Activated CD4-positive, alpha-beta T cell treated with anti-CD3 and anti-CD28 coated beads for 36 hours (primary cell): ENCODE measurements around the gene TXNRD1. TPM values are rescaled to one million over a fixed set of nuclear protein-coding genes. Genes with fewer than 3 reads are reported as not detected.
"Not testable (repeated sequence)": the region's sequence is repeated elsewhere in the genome, so short reads cannot be mapped to it uniquely, and the experiment has no call there.

Source experiments
- ATAC-seq: fragments of 200-7000 bp; cut with Tn5 transposase; one replicate; pipeline ENCODE4 v1.10.0; 2021; ENCODE audit warnings: mild to moderate bottlenecking, moderate library complexity
- CTCF ChIA-PET: fragments of 350-600 bp; sonication (Branson Sonifier 250); formaldehyde crosslinking; loops from one replicate; lab custom pipeline; 2021; ENCODE audit warnings: antibody characterized with exemption; lab: Charles Lee
- POLR2A ChIA-PET: fragments of 350-600 bp; sonication (Branson Sonifier 250); formaldehyde crosslinking; loops from one replicate; lab custom pipeline; 2021; ENCODE audit warnings: antibody characterized with exemption, inconsistent platforms; lab: Charles Lee
- DNase-seq: peaks from one replicate; pipeline ENCODE4 v3.0.0-alpha.2; 2020
- H3K27ac Mint-ChIP-seq: one replicate; pipeline ENCODE4 v1.8.0; 2021; ENCODE audit warnings: mixed read lengths
- H3K27me3 Mint-ChIP-seq: one replicate; pipeline ENCODE4 v1.8.0; 2021; ENCODE audit warnings: mixed read lengths
- H3K36me3 Mint-ChIP-seq: one replicate; pipeline ENCODE4 v1.8.0; 2021; ENCODE audit warnings: low read depth, mixed read lengths
- H3K4me1 Mint-ChIP-seq: one replicate; pipeline ENCODE4 v1.8.0; 2021; ENCODE audit warnings: mixed read lengths
- H3K4me3 Mint-ChIP-seq: one replicate; pipeline ENCODE4 v1.8.0; 2021; ENCODE audit warnings: mild to moderate bottlenecking, moderate library complexity, mixed read lengths
- H3K9me3 Mint-ChIP-seq: one replicate; pipeline ENCODE4 v1.8.0; 2021; ENCODE audit warnings: low read depth, mixed read lengths
- intact Hi-C, 2 experiments: fragments of 100-400 bp; cut with DNase I in 1 of 2; cut with micrococcal nuclease in 1 of 2; formaldehyde crosslinking; loops; one replicate each; pipeline versions ENCODE4 v1.14.2 to v1.15.1; 2022 to 2024; cut with DNase I, micrococcal nuclease
- total RNA-seq, 2 experiments: library from RNA; stranded (reverse); gene quantifications; one replicate each; pipeline ENCODE4 v1.2.3, GENCODE V29; 2021

The TXNRD1 gene
- total RNA-seq, 2 experiments from 2014 or later: 66.7 to 88.0 TPM

DNA sequence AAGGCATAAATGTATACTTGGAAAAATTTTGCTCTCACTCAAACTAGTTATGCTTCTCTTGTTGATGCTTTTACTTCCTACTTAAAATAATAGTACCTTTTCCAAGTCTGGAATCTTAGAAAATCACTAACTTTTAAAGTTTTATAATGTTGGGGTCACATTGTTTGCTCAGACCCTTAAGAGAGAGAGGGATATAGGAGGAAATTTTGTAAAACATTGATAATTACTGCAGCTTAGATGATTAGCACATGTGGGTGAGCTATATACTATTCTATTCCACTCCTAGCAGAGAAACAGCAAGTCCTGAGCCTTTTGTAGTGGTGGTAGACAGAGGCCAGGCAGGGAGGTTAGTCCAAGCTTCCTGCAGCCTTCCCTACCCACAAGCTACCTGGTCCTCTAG is 101.4 kb downstream of the TXNRD1 start:
- no peak overlapping the region for H3K4me3 Mint-ChIP-seq
- no peaks in the 10 kb centered on the region for H3K27me3 Mint-ChIP-seq
- POLR2A ChIA-PET: no interaction called here
- H3K9me3 Mint-ChIP-seq: no peaks in the 10 kb centered on the region
- ATAC-seq (no peak), DNase-seq (no peak)
- intact Hi-C loops: no loop called here
- H3K4me1 Mint-ChIP-seq: no peaks in the 10 kb centered on the region
- H3K36me3 Mint-ChIP-seq: peaks cover 62% of the 10 kb centered on the region
- CTCF ChIA-PET: interaction anchor here (0.7 kb wide), 2 partner anchors 25 to 217 kb away, joined by 3 read pairs; no protein-coding TSS in a partner anchor
- H3K27ac Mint-ChIP-seq: no peak overlapping the region

DNA sequence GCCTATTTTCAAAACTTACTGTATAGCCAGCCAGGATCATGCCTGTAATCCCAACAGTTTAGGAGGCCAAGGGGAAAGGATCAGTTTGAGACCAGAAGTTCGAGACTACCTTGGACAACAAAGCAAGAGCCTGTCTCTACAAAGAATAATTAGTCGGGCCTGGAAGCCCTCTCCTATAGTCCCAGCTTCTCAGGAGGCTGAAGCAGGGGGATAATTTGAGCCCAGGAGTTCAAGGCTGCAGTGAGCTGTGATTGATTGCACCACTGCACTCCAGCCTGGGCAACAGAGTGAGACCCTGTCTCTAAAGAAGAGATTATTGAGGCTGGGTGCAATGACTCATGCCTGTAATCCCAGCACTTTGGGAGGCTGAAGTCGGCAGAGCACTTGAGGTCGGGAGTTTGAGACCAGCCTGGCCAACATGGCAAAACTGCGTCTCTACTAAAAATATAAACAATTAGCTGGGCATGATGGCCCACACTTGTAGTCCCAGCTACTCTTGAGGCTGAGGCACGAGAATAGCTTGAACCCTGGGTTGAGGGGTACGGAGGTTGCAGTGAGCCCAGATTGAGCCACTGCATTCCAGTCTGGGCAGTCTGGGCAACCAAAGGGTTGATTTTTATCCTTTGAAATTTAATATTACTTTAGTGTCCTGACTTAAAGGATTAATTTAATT is 102.1 kb downstream of the TXNRD1 start:
- no peaks in the 10 kb centered on the region for H3K4me1 Mint-ChIP-seq
- peaks cover 58% of the 10 kb centered on the region for H3K36me3 Mint-ChIP-seq
- H3K4me3 Mint-ChIP-seq: no peak overlapping the region
- no peaks in the 10 kb centered on the region for H3K9me3 Mint-ChIP-seq
- ATAC-seq (no peak), DNase-seq (no peak)
- CTCF ChIA-PET: interaction anchor here (0.7 to 1.0 kb wide), 2 partner anchors 118 to 218 kb away, joined by 3 read pairs; no protein-coding TSS in a partner anchor
- POLR2A ChIA-PET: no interaction called here
- intact Hi-C loops: no loop called here
- no peak overlapping the region for H3K27ac Mint-ChIP-seq
- no peaks in the 10 kb centered on the region for H3K27me3 Mint-ChIP-seq

DNA sequence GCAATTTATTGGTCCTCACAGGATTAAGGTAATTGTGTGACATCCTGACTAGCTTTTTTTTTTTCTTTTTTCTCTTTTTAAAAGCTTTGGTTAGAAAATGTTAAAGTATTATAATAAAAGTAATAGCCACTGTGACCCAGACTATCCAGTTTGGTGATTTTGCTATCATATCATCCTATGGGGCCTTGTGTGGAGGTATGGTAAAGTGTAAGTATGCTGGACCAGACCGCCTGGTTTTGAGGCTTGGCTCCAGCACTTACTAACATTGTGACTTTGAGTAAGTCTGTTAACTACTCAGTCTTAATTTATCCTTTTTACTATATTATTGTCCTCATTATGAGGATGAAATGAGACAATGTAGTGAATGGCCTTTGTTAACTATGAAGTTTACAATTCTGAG is 103.4 kb downstream of the TXNRD1 start:
- H3K9me3 Mint-ChIP-seq: no peaks in the 10 kb centered on the region
- peaks cover 51% of the 10 kb centered on the region for H3K36me3 Mint-ChIP-seq
- H3K4me1 Mint-ChIP-seq: no peaks in the 10 kb centered on the region
- H3K27me3 Mint-ChIP-seq: no peaks in the 10 kb centered on the region
- ChIA-PET POLR2A (no interaction called here), CTCF (interaction anchor here (0.5 kb wide), 1 partner anchor 695 kb away, joined by 3 read pairs; no protein-coding TSS in a partner anchor)
- H3K4me3 Mint-ChIP-seq: no peak overlapping the region
- DNase-seq (no peak), ATAC-seq (no peak)
- no peak overlapping the region for H3K27ac Mint-ChIP-seq
- intact Hi-C loops: no loop called here

DNA sequence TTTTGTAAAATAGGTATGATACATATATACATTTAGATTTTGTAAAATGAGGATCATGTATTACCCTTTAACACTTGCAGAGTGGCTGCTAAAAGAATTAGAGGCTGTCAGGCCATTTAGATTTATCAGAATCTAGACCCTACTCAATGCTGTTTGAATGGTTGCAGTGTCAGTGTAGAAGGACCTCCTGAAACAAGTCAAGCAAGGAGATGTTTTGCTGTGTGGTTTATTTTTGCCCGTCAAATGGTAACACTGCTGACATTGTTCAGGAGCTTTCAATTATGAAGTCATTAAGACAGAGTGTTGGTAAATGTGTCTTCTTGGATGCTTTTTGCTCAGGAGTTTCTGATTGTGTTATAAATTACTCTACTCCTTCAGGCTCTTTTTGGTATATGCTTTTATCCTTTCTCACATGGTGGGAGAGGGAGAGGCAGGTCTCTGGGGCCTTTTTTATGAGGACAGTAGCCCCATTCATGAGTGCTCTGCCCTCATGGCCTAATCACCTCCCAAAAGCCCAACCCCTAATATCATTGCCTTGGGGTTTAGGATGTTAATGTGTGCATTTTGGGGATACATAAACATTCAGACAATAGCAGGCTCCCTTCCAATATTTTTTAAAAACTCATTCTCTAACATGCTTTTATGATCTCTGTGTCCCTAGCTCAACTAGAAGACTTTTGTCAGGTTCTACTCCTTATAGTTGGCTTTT is 104.5 kb downstream of the TXNRD1 start:
- H3K27me3 Mint-ChIP-seq: no peaks in the 10 kb centered on the region

DNA sequence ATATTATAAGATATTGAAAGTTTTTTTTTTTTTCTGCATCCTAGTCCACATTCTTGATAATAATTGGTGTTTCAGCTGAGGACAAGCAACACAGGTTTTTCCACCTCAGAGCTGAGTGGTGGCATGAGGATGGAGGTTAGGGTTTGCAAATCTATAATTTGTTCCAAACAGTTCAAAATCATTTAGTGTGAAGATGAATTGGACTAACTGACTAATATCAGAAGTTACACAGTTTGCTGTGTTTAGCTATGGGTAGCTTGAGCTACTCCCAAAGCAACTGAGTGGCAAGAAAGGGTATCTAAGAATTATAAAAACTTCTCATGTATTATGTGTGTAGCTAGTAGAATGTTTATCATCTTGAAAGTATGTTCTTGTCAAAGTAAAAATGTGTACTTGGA is 105.0 kb downstream of the TXNRD1 start:
- ATAC-seq: peak; percentile 60
- DNase-seq: no peak
- Mint-ChIP-seq H3K4me1 (no peaks in the 10 kb centered on the region), H3K27ac (no peak overlapping the region), H3K4me3 (no peak overlapping the region), H3K27me3 (no peaks in the 10 kb centered on the region), H3K9me3 (no peaks in the 10 kb centered on the region), H3K36me3 (peaks cover 52% of the 10 kb centered on the region)
- ChIA-PET CTCF (interaction anchor here (0.6 to 0.8 kb wide), 4 partner anchors 18 to 1011 kb away, joined by 3 to 4 read pairs (median 4); no protein-coding TSS in a partner anchor), POLR2A (no interaction called here)
- intact Hi-C loops: no loop called here

More for the DNA sequence above, 104.5 kb downstream of the TXNRD1 start:
- Mint-ChIP-seq H3K9me3 (no peaks in the 10 kb centered on the region), H3K4me3 (no peak overlapping the region), H3K4me1 (no peaks in the 10 kb centered on the region), H3K27ac (no peak overlapping the region), H3K36me3 (peaks cover 54% of the 10 kb centered on the region)
- intact Hi-C loops: no loop called here
- ATAC-seq (no peak), DNase-seq (no peak)
- ChIA-PET CTCF (interaction anchor here (0.6 to 0.8 kb wide), 4 partner anchors 19 to 1011 kb away, joined by 3 to 4 read pairs (median 4); no protein-coding TSS in a partner anchor), POLR2A (no interaction called here)

DNA sequence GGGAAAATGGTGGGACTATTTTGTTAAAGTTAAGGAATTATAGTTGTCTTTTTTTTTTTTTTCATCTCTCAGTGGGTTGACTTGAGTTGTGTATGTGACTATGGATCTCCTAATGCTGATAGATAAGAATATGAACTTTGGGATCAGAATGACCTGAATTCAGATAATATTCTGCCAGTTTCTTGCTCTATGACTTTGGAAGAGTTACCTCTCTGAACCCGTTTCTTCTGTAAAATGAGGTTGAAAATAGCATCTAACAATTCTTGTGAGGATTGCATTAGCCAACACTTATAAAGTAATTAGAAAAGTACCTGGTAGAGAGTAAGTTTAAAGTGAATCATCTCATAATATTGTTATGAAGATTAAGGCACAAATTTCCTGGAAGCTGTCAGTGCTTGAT is 106.4 kb downstream of the TXNRD1 start:
- CTCF ChIA-PET: no interaction called here
- no peak overlapping the region for H3K4me3 Mint-ChIP-seq
- no peaks in the 10 kb centered on the region for H3K9me3 Mint-ChIP-seq
- DNase-seq (no peak), ATAC-seq (no peak)
- no peaks in the 10 kb centered on the region for H3K27me3 Mint-ChIP-seq
- POLR2A ChIA-PET: interaction anchor here (0.6 to 0.7 kb wide), 3 partner anchors 24 to 688 kb away, joined by 3 to 4 read pairs (median 3); no protein-coding TSS in a partner anchor
- intact Hi-C loops: no loop called here
- no peak overlapping the region for H3K27ac Mint-ChIP-seq
- H3K4me1 Mint-ChIP-seq: no peaks in the 10 kb centered on the region
- peaks cover 45% of the 10 kb centered on the region for H3K36me3 Mint-ChIP-seq

DNA sequence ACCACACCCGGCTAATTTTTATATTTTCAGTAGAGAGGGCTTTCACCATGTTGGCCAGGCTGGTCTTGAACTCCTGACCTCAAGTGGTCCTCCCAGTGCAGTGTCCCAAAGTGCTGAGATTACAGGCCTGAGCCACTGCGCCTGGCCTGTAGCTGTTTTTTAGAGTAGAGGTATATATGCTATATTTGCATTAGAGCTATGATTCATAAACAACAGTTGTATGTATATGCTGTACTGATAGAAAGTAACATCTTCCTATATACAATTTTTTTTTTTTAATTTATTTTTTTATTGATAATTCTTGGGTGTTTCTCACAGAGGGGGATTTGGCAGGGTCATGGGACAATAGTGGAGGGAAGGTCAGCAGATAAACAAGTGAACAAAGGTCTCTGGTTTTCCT is 107.0 kb downstream of the TXNRD1 start:
- intact Hi-C loops, DNase-seq, H3K4me1 Mint-ChIP-seq, H3K27me3 Mint-ChIP-seq, H3K4me3 Mint-ChIP-seq, CTCF ChIA-PET, H3K27ac Mint-ChIP-seq, H3K9me3 Mint-ChIP-seq, ATAC-seq: not testable (repeated sequence)
- POLR2A ChIA-PET: interaction anchor here (0.6 kb wide), 1 partner anchor 24 kb away, joined by 4 read pairs; no protein-coding TSS in a partner anchor
- H3K36me3 Mint-ChIP-seq: peaks cover 46% of the 10 kb centered on the region

DNA sequence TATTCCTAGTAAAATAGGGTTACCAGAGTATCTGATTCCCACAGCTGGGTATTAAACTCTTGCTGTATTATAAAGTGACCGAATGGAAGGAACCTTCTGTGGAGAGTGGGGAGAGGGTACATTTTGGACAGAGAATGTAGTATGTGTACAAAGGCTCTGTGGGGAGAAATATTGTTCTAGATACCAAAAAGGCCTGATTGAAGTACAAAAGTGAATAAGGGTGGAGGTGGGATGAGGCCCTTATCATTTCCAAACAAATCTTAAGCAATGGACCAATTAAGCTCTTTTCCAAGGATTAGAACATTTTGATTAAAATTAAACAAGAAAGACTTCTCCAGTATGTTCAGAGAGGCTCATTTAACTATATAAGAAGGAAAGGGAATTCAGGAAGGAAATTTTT is 108.3 kb downstream of the TXNRD1 start:
- ChIA-PET CTCF (no interaction called here), POLR2A (no interaction called here)
- Mint-ChIP-seq H3K36me3 (peaks cover 52% of the 10 kb centered on the region), H3K4me1 (no peaks in the 10 kb centered on the region), H3K27ac (no peak overlapping the region), H3K27me3 (no peaks in the 10 kb centered on the region), H3K9me3 (no peaks in the 10 kb centered on the region), H3K4me3 (no peak overlapping the region)
- no peak for ATAC-seq
- intact Hi-C loops: no loop called here
- no peak for DNase-seq

DNA sequence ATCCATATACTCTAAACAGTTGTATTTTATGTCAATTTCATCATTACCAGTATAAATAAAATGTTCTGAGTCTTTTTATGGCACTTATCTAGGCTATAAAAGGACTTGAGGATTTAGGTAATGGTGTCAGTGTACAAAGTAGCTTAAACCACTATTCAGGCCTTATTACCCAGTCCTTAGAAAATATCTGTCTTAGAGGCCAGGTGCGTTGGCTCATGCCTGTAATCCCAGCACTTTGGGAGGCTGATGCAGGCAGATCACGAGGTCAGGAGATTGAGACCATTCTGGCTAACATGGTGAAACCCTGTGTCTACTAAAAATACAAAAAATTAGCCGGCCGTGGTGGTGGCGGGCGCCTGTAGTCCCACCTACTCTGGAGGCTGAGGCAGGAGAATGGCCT is 112.7 kb downstream of the TXNRD1 start:
- intact Hi-C loops, H3K4me3 Mint-ChIP-seq, H3K27ac Mint-ChIP-seq, DNase-seq, H3K4me1 Mint-ChIP-seq, ATAC-seq, H3K9me3 Mint-ChIP-seq, H3K27me3 Mint-ChIP-seq: not testable (repeated sequence)
- POLR2A ChIA-PET: interaction anchor here (0.6 to 0.8 kb wide), 2 partner anchors 25 to 123 kb away, joined by 3 to 7 read pairs; partner anchors contain the start of gene EID3
- CTCF ChIA-PET: interaction anchor here (0.6 to 1.1 kb wide), 3 partner anchors 13 to 465 kb away, joined by 3 to 4 read pairs (median 4); no protein-coding TSS in a partner anchor
- peaks cover 37% of the 10 kb centered on the region for H3K36me3 Mint-ChIP-seq

DNA sequence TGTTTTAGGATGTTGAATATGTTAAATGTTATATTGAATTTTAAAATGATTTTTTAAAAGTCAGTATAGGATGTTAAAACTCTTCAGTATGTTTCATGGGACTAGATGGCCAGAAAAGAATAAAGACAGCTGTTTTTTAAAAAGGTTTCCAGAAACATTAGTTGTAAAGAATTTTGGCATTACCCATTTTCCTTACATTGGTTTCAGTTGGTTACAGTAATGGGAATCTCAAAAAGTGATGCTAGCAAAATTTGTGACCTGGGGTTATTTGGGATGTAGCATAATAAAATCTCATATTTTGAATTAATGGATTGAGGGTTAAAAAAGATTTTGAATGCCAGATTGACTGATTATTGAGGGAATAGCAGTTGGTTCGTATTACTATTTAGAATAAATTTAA is 113.2 kb downstream of the TXNRD1 start:
- Mint-ChIP-seq H3K4me3 (no peak overlapping the region), H3K36me3 (peaks cover 36% of the 10 kb centered on the region), H3K27ac (no peak overlapping the region), H3K4me1 (no peaks in the 10 kb centered on the region), H3K27me3 (no peaks in the 10 kb centered on the region), H3K9me3 (no peaks in the 10 kb centered on the region)
- no peak for DNase-seq
- intact Hi-C loops: no loop called here
- CTCF ChIA-PET: interaction anchor here (1.1 kb wide), 1 partner anchor 13 kb away, joined by 4 read pairs; no protein-coding TSS in a partner anchor
- no peak for ATAC-seq
- POLR2A ChIA-PET: no interaction called here

DNA sequence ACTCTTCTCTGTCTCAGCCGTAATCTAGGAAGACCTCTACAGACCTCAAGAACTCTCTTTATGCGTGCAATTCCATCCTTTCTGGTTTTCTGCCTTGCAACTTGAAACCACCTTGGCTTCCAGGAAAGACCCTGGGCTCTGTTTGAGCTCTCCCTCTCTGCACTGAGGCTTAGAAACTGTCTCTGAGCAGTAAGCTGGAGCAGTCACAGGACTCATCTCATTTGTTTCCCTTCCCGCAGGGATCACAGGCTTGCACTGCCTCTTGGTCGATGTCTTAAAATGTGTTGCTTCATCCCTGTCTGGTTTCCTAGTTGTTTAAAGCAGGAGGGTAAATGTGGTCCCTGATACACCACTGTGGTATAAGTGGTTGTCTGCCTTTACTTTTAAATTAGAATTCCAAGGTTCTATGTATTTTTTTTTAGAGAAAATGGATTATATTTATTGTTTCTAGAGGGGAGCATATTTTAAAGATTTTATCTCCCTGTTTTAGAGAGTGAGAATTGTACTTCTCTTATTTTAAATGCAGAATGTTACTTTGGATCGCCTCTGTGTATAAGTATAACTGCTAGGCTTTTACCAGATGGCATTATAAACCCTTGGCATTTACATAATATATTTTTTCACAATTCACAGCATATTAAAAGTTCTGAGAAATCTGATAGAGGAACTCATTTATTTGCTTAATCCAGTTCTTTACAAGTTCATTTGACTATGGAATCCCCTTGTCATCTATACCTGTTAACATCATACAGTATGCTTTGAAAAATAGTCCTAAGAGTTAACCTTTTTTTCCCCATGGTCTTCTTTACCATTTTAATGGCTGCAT is 114.3 kb downstream of the TXNRD1 start:
- peaks cover 36% of the 10 kb centered on the region for H3K36me3 Mint-ChIP-seq

More for the DNA sequence above, 114.3 kb downstream of the TXNRD1 start:
- Mint-ChIP-seq H3K9me3 (no peaks in the 10 kb centered on the region), H3K4me1 (no peaks in the 10 kb centered on the region), H3K27me3 (no peaks in the 10 kb centered on the region), H3K27ac (no peak overlapping the region), H3K4me3 (no peak overlapping the region)
- ChIA-PET POLR2A (no interaction called here), CTCF (interaction anchor here (0.7 kb wide), 1 partner anchor 72 kb away, joined by 7 read pairs; no protein-coding TSS in a partner anchor)
- ATAC-seq (no peak), DNase-seq (no peak)
- intact Hi-C loops: no loop called here
